SW 1271 (cell line): ENCODE measurements around the gene BMX.

Experiments
- DNase-seq, 2 experiments: peaks; one replicate each; lab custom pipeline; 2025; lab: John Stamatoyannopoulos, UW

BMX gene

DNA sequence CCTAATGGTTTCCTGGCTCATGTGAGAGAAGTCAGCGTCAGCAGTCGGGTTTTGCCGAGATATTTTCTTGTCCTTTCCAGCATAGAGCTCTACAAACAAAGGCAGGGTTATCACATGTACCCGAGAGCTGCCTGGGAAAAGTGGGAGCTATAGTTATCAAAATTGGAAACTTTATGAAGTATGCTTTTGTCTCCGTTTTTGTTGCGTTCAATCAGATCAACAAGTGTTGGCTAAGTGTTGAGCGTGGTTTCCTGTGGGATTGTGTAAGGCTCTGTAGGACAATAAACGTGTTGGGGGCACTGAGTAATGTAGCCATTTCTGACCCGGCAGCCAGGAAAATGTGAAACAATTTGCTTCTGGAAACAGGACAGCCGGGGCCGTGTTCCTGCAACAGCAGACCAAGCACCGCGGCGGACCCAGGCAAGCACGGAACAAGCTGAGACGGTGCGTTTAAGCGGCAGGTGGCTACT is at the start of gene BMX:
BMX (plus strand) TSS at position 311 of the 470 bp plus-strand sequence. CDS start 7,547 bp downstream, outside the sequence.
- DNase-seq: no peak

GRCh38 chrX:15451913-15452312 is 48.7 kb upstream of the BMX start:
- no peak for DNase-seq

DNA sequence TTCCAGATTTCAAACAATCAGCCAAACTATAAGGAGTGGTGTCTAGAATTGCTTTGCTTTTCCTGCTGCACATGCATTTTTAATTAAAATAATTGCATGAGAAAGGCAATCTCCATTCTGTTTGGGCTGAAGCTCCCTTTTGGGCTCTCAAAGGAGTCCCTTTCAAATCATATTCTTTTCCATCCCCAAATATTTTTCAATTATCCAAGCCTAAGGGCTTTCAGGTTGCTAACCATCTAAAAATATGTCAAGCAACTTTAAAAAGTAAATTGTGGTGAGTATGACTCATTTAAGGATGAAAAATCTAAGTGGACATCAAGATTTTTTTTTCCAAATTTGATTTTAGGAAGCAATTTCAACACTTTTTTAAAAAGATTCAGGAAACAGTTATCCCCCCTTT is 35.9 kb upstream of the BMX start:
- DNase-seq: no peak

DNA sequence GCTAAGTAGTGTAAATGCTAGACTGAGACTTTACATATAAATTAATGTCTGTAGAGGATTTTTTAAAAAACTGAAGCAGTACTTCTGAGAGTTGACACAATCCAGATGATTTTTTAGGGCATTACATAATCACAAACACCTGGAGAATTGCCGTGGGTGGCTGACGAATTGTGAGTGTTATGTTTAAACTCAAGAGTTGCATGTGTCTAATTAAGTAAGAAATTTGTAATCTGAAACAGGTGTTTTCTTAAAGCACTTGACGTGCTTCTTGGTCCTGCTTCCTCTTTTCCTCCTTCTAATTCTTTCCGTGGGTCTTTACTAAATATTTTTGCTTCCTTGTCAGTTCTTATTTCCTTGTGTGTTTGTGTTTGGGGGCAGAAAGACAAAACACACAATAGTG is 35.3 kb upstream of the BMX start:
- no peak for DNase-seq

GRCh38 chrX:15465896-15466651 is 34.5 kb upstream of the BMX start:
- no peak for DNase-seq

GRCh38 chrX:15468036-15468435 is 32.6 kb upstream of the BMX start:
- DNase-seq: no peak

GRCh38 chrX:15469613-15470012 is 31.0 kb upstream of the BMX start:
- no peak for DNase-seq

DNA sequence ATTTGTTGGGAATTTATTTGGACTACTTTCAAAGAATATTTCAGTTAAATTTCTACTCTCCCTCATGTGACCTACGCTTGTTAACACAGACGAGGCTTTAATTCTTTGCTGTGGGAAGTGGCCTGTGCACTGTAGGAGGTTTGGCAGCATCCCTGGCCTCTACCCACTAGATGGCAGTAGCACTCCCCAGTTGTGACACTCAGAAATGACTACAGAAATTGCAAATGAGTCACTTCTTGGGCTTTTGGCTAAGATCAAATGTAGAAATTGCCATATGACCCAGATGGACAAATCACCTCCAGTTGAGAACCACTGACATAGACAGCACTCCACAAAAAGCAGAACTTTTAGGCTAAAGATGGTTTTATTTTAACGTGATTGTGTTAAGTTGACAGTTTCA is 29.6 kb upstream of the BMX start:
- peak in 1 of 2 experiments; percentile 7 for DNase-seq

GRCh38 chrX:15472531-15472930 is 28.1 kb upstream of the BMX start:
- no peak for DNase-seq

- no peak for DNase-seq
Observed at GRCh38 chrX:15474028-15474427, 26.6 kb upstream of the BMX start.

DNA sequence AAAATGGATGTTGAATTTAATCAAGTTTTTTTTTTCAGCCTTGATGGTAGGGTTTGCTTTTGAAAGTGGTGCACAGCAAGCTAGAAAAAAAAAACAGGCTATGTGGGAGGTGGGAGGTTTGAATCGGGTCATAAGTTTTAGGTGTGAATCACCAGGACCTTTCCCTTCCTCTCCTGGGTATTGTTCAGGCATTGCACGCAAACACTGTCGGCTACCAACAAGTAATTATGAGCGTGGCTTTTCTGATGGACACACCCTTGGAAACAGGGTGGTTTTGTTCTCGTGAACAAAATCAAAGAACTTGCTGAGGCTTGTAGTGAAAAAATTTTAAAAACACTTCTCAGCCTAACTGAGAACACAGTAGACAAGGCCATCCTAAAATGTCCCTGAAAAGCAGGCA is 25.6 kb upstream of the BMX start:
- no peak for DNase-seq

DNA sequence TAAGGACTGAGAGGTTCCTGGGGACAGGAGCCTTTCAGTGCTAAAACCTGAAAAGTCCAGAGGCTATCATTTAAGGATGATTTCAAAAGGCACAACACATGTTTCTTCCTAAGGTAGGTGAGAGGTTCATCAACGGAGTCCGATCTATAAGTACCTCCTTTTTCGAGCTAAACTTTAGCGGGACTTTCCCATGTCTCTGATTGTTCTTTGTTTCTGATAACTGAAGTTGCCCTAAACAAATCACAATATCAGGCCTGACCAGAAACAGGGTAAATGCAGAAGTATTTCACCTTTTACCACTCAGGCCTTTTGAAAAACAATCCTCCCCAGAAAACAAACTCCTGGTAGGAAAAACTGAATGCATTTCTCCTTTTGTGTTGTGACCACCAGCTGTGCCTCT is 25.1 kb upstream of the BMX start:
- no peak for DNase-seq

DNA sequence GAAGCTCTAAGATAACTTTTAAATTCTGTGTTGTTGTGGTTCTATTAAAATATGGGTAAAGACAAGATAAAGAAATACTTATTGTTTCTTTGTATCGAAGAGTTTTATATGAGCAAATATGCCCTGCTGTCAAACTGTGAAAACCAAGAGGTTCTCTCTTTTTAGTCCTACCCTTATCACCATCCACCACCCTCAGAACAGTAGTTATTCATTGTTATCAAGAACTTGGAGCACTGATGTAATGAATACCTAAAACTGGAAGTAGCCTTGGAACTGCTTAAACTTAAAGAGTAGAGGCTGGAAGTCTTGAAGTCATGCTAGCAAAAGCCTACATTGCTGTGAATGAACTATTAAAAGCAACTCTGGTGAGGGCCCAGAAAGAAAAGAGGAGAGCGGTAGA is 16.7 kb upstream of the BMX start:
- DNase-seq: no peak

DNA sequence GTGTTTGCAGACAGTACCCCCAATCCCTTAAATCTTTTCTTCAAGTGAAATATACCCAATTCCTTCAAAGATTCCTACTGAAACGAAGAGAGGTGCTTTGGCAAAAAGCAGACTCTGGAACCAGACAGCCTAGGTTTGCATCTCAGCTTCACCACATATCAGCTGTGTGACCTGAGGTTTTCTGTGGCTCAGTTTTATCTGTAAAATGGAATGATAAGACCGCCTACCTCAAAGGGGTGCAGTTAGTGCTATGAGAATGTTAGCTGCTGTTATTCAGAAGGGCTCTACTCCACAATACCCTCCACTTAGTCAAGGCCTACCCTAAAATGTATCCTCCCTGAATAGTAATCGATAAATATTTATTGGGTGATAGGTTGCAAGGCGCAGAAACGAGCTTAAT is 8.1 kb upstream of the BMX start:
- no peak for DNase-seq

- peak; percentile 1 to 61 for DNase-seq
Observed at GRCh38 chrX:15493118-15493962, 7.3 kb upstream of the BMX start, which contains the start of gene PIR. PIR (minus strand) TSS chrX:15493333; CDS start chrX:15491257, 2,076 bp downstream.

GRCh38 chrX:15495801-15496200 is 4.8 kb upstream of the BMX start:
- no peak for DNase-seq

GRCh38 chrX:15496824-15497223 is 3.8 kb upstream of the BMX start:
- DNase-seq: no peak

- DNase-seq: peak in 1 of 2 experiments; percentile 0
Observed at GRCh38 chrX:15497865-15498264, 2.7 kb upstream of the BMX start.

DNA sequence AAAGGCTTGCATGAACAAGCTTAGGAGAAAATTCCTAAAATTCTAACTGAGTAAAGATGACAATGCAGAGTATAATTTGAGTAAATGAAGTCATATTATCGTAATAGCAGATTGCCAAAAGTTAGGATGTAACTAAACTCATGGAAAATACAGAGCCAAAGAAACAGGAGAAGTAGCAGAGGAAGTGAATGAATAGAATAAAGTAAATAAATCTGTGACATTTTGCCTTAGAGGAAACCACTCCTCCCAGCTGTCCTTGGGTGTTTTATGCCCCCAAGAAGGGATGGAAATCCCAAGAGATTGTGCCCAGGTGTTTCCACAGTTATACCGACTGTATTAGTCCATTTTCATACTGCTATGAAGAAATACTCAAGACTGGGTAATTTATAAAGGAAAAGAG is 1.9 kb upstream of the BMX start:
- DNase-seq: no peak

- DNase-seq: no peak
Observed at GRCh38 chrX:15499976-15500375, 631 bp upstream of the BMX start.

GRCh38 chrX:15501506-15501905 is 899 bp downstream of the BMX start:
- no peak for DNase-seq

DNA sequence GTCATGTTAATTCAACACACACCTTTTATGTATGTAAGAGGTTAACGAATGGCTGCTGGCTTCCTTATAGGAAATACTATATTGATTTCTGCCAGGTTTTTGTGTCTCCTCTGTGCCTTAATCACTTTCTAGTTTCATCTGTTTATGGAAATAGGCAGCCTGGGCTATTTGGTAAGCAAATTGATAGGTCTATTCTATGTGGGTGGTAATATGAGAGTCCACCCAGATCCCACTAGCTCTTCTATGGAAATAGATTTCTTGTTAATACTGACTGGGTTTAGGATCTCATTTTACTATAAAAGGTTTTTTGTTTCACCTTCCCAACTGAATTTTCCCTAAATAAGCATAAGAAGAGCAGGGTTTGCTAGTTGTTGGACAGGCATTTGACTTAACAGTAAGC is 4.1 kb downstream of the BMX start:
- DNase-seq: no peak

- DNase-seq: no peak
Observed at GRCh38 chrX:15505101-15505500, 4.5 kb downstream of the BMX start.
